Mucosa of gallbladder (tissue), 1 donor: Measurements from ENCODE around the gene MACROH2A1. TPM values are rescaled to one million over a fixed set of nuclear protein-coding genes. Genes with fewer than 3 reads are reported as not detected.
A peak's percentile ranks its signal among the peaks of the same experiment; 100 is the strongest.

Experiments
- DNase-seq: peaks from one replicate; pipeline ENCODE4 v3.0.0-alpha.2; 2020; ENCODE audit warnings: low spot score
- total RNA-seq: library from RNA; stranded (reverse); gene quantifications from one replicate; pipeline ENCODE4 v1.2.1, GENCODE V29; 2021
- donor health status: DM: no; HTN: no; CAD: no.

MACROH2A1 gene
- total RNA-seq, 1 donor from 2014 or later: 256 TPM

GRCh38 chr5:135398160-135398854 is 724 bp downstream of the MACROH2A1 start:
- DNase-seq: peak; percentile 58

GRCh38 chr5:135397084-135397483 is 1.9 kb downstream of the MACROH2A1 start:
- no peak for DNase-seq

DNA sequence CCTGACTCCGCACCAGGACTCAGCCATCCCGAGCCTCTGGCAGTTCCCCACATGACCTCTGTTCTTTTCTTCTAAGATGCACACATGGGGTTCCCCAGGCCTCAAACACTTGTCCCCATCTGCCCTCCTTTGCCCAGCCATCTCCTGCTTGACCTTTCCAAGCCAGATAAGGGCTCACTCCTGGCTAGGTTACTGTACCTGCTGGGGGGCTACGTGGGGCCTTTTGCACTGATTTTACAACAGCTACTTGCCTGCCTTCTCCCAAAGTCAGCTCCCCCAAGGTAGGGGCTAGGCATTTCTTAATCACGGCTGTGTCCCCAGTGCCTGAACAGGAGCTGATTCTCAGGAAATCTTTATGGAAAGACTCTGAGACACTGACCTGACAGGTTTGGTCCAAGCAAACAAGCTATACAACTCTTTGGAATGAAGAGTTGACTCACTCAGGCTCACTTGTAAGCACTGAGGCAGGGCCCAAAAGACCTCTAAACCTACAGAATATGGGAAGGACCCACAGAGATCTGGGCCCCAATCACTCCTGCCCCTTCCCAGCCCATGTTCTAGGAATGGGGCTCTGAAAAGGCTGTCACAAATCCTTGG is 2.5 kb downstream of the MACROH2A1 start:
- no peak for DNase-seq

GRCh38 chr5:135395866-135396265 is 3.2 kb downstream of the MACROH2A1 start:
- DNase-seq: no peak

DNA sequence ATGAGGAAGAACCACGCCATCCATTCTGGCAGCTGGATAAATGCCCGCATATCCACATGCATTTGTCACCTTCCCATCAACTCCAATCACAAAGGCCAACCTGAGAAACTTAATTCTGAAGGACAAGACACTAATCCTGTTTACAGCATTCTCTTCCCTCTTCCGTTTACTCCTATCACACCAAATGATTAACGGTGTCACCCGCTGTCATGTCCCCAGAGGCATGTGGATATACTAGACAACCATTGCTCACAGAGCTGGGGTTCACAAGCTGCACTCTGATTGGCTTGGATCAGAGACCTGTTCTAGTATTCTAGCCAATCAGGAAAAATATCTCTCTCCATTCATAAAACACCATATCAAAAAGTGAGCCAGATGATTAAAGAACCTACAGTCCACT is 3.6 kb downstream of the MACROH2A1 start:
- no peak for DNase-seq

DNA sequence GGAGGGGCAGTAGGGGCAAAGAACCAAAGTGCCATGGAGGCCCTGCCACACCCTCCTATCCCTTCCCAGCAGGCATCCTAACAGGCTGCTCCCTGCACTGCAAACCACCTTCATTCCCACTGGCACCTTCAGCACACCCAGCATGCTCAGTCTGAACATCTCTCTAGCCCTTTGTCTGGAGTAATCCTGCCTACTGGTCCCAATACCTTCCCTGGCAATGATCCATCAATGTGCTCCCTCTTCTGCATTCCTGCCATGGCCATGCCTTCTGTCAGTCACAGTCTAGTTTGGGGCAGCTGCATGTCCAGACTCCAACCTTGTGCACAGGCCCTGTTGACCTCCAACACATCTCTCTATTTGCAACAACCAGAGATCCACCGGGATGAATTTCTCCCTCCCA is 4.9 kb downstream of the MACROH2A1 start:
- DNase-seq: no peak

DNA sequence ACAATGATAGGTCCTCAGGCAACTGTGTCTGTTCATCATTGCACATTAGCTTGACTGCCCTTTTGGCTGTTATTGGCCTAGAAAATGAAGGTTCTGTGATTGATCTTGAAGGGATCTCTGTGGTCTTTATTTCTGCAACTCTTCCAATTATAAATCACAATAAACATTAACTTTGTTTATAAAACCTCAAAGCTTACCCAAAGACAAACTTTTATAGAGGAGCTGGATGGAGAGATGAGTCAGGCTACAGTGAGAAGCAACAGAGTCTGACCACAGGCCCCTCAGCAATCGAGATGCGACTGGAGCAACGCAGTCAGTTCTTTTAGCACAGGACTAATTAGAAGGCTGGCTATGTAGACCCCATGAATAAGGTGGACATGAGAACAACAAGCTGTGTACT is 5.3 kb downstream of the MACROH2A1 start:
- no peak for DNase-seq

DNA sequence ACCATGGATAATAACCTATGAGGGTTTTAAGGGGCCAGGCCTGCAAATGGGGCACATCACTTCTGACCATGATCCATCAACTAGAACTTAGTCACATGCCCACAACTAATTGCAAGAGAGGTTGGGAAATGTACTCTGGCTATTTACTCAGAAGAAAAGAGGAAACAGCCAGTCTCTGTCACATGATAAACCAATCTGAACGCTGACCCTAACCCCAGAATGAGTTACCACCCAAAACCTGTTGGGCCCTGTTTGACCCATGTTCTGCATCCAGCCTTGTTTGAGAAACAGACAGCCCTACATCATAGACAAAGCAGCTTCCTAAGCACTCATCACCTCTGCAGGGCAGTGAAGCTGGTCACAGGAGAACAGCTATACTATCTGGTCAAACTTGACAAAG is 5.8 kb downstream of the MACROH2A1 start:
- DNase-seq: no peak

DNA sequence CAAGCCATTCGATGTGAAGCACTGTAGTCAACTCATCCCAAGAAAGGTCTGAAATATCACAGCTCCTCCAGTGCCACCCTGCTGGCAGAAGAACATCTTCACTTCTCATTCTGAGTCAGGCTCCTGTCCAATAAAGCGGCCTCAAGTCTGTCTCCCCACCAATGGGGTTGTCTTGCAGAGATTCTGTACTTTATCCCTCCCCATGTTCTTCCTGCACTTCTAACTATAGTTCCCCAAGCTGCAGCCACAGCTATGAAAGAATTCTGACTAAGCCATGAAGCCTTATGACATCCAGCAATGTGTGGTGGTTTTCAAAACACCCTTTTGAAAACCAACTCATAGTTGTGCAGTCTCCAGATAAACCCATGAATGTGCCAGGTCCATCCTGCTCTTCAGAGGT is 6.8 kb downstream of the MACROH2A1 start:
- DNase-seq: no peak

GRCh38 chr5:135391869-135392255 is 7.2 kb downstream of the MACROH2A1 start:
- DNase-seq: no peak

- no peak for DNase-seq
Measured at GRCh38 chr5:135391116-135391868, 7.7 kb downstream of the MACROH2A1 start.

DNA sequence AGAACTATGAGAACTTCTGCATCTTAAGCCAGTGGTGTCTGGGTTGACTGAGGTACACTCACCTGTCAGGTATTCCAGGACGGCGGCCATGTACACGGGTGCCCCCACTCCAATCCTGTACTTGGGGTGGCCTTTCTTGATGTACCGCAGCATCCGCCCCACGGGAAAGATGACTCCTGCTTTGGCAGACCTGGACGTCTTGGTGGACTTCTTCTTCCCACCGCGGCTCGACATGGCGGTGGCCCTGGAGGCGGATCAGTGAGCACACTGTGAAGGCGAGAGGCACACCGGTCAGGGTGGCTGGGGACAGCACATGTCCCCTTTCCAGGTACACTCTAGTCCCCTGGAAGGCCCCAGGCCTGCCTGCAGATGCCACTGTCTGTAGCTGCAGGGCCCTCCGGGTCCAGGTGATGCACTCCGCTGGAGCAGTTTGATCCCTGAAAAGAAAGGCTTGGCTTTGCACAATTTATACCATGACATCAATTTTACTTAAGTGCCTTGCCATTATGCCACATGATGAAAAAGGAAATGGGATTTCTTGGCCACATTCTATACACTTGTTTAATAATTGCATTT is 10.1 kb downstream of the MACROH2A1 start:
- DNase-seq: no peak

GRCh38 chr5:135387629-135387960 is 11.4 kb downstream of the MACROH2A1 start:
- DNase-seq: no peak

DNA sequence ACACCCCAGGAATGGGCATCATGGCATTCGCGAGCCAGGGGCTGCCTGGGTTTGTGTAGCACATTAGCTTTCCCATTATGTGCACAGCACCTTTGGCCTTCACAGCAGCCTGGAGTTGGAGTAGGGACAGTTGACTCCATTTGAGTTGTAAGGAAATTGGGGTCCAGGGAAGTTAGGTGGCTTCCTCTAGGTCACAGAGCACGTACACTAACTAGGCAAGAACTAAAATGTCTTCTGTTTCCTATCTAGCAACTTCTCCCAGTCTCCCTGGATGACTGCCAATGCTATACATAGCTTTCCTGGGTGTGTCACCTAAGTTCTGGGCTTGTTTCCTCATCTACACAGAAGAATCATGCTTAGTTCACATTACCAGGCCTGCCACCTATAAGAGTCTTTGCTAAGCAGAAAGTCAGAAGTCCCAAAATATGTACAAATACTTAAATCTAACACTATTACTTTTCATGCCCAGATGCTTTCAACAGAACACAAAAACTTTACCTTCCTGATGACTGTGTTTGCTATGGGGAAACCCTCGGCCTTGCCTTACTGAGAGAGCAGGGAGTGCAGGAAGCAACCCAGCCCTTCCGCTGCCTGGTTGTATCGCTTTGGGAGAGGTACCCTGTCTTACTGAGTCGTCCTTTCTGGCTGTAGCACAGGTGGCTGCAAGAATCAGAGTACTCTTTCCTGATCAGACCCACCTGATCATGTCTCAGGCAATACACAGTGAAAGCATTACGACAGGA is 12.0 kb downstream of the MACROH2A1 start:
- peak; percentile 74 for DNase-seq

GRCh38 chr5:135386096-135386495 is 12.9 kb downstream of the MACROH2A1 start:
- no peak for DNase-seq

DNA sequence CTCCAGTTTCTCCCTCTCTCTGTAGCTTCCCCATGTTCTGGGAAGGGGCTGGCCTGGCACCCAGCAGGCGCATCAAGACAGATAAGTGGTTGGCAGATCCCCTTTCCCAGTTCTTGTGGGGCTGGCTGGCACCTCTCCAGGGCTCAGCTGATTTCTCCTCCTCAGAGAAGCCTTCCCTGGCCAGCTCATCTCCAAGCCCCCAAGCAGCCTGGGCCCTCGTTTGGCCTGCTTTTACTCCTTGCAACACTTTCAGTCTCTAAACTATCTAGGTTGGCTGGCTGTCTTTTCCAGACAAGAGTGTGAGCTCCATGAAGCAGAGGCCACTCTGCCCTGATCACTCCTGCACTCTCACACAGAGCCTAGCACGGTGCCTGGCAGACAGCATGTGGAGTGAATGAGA is 13.5 kb downstream of the MACROH2A1 start:
- DNase-seq: no peak

DNA sequence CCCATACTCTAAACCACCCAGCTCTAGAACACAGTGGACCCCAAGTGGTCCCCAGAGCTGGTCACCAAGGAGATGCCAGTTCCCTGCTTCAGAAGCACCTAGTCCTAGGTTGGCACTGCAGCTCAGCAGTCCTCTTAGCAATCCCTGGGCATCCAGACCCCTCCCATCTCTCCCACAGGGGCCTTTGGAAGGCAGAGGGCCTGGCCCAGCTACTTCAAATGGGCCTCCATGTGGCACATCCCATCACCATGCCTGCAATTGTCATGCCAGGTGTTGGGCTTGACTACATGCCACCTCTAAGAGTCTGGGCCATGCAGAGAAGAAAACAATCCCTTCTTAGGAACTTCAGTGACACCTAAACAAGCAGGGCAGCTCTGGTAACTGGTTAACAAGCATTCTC is 14.1 kb downstream of the MACROH2A1 start:
- DNase-seq: no peak

DNA sequence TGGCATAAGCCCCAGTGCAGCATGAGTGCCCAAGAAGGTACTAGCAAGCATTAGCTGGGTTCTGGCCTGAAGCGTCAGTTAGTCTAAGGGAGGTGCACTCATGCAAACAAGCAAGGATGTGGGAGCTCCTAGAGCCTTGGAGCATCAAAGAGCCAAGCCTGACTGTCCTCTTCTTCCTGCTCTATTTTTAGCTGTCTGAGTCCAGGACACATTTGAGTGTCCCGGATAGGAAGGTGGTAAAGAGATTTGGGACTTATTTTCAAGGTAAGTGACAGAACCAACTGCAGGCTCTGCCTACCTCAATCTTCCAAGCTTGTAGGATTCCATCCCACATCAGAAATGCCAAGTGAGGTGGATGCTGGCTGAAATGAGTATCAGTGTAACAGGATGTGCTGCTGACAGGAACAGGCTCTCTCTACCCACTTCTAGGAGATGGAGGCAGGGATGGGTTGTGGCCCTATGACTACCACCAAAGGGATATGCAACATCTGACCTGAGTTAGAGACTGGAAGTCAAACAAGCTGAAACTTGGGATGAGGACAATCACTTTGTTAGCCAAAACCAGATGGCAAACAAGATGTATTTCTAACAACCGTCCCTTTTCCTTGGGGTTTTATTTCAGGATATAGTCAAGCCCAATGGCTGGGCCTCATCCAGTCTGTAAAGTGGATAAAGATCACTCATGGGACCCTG is 15.1 kb downstream of the MACROH2A1 start:
- DNase-seq: no peak

- DNase-seq: no peak
Measured at GRCh38 chr5:135382981-135383380, 16.1 kb downstream of the MACROH2A1 start.

DNA sequence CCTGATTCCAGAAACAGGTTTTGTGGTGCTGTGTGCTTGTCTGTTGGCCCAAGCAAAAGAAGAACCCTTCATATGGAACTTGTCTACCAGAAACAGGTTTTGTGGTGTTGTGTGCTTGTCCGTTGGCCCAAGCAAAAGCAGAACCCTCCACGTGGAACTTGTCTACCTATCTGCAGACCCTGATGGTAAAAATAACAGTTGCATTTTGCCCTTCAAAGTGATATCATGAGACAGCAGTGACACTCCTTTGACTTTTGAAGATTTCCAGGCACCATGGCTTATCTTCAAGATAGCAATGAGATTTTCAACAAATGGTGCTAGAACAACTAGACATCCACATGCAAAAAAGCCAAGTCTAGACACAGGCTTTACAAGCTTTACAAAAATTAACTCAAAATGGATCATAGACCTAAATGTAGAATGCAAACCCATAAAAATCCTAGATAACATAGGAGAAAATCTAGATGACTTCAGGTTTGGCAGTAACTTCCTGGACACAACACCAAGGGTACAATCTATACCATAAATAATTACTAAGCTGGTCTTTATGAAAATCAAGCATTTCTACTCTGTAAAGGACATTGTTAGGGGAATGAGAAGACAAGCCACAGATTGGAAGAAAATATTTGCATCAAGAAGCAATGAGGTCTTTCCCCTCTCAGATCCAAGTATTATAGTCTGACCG is 16.8 kb downstream of the MACROH2A1 start:
- no peak for DNase-seq
